ENCODE measurements around the gene N4BP2L2. TPM values are rescaled to one million over a fixed set of nuclear protein-coding genes. Genes with fewer than 3 reads are reported as not detected.

Gene N4BP2L2
- total and polyA plus RNA-seq, 9 of the 15 experiments (the other 6 are each of a cell fraction or from before 2014, with no cell fraction given) = 33.9 to 76.4 (median 48.7) TPM

DNA sequence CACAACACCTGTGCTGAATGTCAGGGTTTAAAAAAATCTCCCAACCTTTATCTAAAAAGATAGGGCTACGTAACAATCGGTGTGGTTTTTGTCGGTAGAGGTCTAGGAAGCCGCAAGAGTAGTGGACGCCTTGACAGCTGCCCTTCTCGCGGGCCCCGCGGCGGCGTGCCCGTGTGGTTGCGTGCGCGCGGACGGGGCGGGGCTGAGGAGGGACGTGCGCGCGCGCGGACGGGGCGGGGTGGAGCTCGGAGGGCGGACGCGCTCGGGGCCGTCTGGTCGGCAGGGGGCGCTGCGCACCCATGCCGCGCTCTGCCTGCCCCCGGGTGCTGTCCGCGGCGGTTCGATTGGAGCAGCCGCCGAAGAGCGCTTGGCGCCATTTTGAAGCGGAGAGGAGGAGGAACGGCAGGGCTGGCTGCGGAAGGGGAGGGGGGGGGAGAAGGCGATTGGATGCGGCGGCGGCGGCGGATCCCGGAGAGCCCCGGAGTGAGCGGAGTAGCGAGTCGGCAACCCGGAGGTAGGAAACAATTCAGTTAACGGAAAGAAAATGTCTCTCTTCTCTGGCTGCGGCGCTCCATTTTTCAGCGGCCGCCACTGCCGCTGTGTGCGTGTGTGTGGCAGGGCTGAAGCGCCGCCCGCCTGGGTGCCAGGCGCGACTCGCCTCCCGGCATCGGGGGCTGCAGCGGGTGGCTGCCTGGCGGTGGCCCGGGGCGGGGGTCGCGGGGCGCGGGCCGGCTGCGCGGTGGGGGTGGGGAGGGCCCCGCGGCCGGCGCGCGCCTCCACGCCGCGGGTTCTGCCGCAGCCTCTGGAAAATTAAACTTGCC, 47.7 kb upstream of the N4BP2L2 start, which contains the start of gene PDS5B (continued):
- TF ChIP-seq CBX8 (IDR thresholded peaks at IDR 0.05; ENCODE audit: borderline replicate concordance, extremely low read depth, low read depth, low read length, poor library complexity, severe bottlenecking) (no peak), EP300 (IDR thresholded peaks at IDR 0.05; ENCODE audit: low read length) (no peak), FOXJ3 (CRISPR knock-in tag; IDR thresholded peaks at IDR 0.05) (no peak), PCBP2 (IDR thresholded peaks at IDR 0.05; ENCODE audit: low read depth, low read length, poor library complexity, severe bottlenecking) (no peak), MAFK (IDR thresholded peaks at IDR 0.05; ENCODE audit: low read length) (no peak), EP400 (IDR thresholded peaks at IDR 0.05) (peak; percentile 55; the same call in 1 of the 2 replicates), AFF4 (CRISPR knock-in tag; IDR thresholded peaks at IDR 0.05) (no peak), FOXO4 (CRISPR knock-in tag; IDR thresholded peaks at IDR 0.05) (no peak), KAT2B (IDR thresholded peaks at IDR 0.05; ENCODE audit: low read depth, low read length) (no peak), ZC3H8 (IDR thresholded peaks at IDR 0.05) (no peak), ZFP36 (IDR thresholded peaks at IDR 0.05; ENCODE audit: low read depth, low read length, partially characterized antibody) (no peak), E2F6 (IDR thresholded peaks at IDR 0.05; ENCODE audit: borderline replicate concordance in 1 of 2, extremely low read depth in 1 of 2, insufficient read depth in 1 of 2, insufficient read length in 1 of 2, low read depth in 1 of 2, low read length in 1 of 2, poor library complexity in 1 of 2, severe bottlenecking in 1 of 2) (peak; percentile 23 to 36)
- TF ChIP-seq, protein P1, sequence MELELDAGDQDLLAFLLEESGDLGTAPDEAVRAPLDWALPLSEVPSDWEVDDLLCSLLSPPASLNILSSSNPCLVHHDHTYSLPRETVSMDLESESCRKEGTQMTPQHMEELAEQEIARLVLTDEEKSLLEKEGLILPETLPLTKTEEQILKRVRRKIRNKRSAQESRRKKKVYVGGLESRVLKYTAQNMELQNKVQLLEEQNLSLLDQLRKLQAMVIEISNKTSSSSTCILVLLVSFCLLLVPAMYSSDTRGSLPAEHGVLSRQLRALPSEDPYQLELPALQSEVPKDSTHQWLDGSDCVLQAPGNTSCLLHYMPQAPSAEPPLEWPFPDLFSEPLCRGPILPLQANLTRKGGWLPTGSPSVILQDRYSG (tag; conservative IDR thresholded peaks at IDR 0.05; ENCODE audit: low read depth) = no peak
- TF ChIP-seq, protein P2, sequence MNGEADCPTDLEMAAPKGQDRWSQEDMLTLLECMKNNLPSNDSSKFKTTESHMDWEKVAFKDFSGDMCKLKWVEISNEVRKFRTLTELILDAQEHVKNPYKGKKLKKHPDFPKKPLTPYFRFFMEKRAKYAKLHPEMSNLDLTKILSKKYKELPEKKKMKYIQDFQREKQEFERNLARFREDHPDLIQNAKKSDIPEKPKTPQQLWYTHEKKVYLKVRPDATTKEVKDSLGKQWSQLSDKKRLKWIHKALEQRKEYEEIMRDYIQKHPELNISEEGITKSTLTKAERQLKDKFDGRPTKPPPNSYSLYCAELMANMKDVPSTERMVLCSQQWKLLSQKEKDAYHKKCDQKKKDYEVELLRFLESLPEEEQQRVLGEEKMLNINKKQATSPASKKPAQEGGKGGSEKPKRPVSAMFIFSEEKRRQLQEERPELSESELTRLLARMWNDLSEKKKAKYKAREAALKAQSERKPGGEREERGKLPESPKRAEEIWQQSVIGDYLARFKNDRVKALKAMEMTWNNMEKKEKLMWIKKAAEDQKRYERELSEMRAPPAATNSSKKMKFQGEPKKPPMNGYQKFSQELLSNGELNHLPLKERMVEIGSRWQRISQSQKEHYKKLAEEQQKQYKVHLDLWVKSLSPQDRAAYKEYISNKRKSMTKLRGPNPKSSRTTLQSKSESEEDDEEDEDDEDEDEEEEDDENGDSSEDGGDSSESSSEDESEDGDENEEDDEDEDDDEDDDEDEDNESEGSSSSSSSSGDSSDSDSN (IDR thresholded peaks at IDR 0.05; ENCODE audit: borderline replicate concordance in 1 of 2, low read depth in 2 of 2, low read length in 2 of 2) = peak in 1 of 2 experiments; percentile 37; a peak in 1 of 4 replicates
